ENCODE measurements around the gene LRRC7.

The LRRC7 gene

GRCh38 chr1:69592341-69592740 lies 24.6 kb downstream of the LRRC7 start:
- TF ChIP-seq TAF1 (IDR thresholded peaks at IDR 0.05; ENCODE audit: borderline replicate concordance, low read depth, low read length) (no peak), POLR2A (IDR thresholded peaks at IDR 0.05; ENCODE audit: low read depth, low read length) (no peak), POLR2AphosphoS5 (IDR thresholded peaks at IDR 0.05; ENCODE audit: low read depth, low read length) (no peak)
- FAIRE-seq (no peak), DNase-seq (ENCODE audit: insufficient read length) (no peak)

DNA sequence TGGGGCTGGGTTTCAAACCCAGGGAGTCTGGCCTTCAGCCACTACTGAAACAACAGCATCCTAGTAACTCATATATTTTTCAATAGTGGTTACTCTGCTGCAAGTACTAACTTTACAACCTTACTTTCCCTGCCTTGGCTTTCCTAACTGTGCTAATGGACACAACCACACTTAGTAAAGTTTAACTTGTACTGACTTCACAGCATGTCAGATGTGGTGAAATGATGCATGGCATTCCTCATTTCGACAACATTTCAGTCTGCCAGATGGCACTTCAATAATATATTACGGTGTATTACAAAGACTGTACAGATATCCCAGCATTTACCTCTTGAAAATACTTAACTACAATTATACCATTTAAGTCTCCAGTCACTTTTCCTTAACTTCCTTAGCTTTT lies 27.8 kb downstream of the LRRC7 start:
- FAIRE-seq (no peak), DNase-seq (ENCODE audit: insufficient read length) (no peak)
- TF ChIP-seq TAF1 (IDR thresholded peaks at IDR 0.05; ENCODE audit: borderline replicate concordance, low read depth, low read length) (no peak), POLR2AphosphoS5 (IDR thresholded peaks at IDR 0.05; ENCODE audit: low read depth, low read length) (no peak), POLR2A (IDR thresholded peaks at IDR 0.05; ENCODE audit: low read depth, low read length) (no peak)

GRCh38 chr1:69611316-69611715 lies 43.6 kb downstream of the LRRC7 start:
- DNase-seq (ENCODE audit: insufficient read length): no peak
- FAIRE-seq: no peak

DNA sequence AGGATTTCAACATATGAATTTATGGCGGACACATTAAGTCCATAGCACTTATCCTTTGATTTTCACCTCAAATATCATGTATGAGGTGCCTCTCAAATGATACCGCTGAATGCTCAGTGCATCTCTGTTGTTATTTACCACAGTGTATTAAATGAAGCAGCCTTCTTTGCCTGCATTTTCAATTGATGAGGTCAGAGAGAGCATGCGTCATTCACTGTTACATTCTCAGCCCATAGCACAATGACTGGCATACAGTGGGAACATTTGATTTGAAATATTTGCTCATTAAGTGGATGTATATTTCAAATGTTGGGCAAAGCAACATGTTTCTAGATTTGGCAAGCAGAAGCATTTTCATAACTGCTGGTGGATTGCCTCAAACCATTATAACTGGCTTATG lies 45.7 kb downstream of the LRRC7 start:
- no peak for DNase-seq (ENCODE audit: insufficient read length)
- FAIRE-seq: no peak
- TF ChIP-seq POLR2A (IDR thresholded peaks at IDR 0.05; ENCODE audit: low read depth, low read length): no peak
- no peak for TF ChIP-seq TAF1 (IDR thresholded peaks at IDR 0.05; ENCODE audit: borderline replicate concordance, low read depth, low read length)
- no peak for TF ChIP-seq POLR2AphosphoS5 (IDR thresholded peaks at IDR 0.05; ENCODE audit: low read depth, low read length)

More at GRCh38 chr1:69611316-69611715, 43.6 kb downstream of the LRRC7 start:
- TF ChIP-seq TAF1 (IDR thresholded peaks at IDR 0.05; ENCODE audit: borderline replicate concordance, low read depth, low read length): no peak
- TF ChIP-seq POLR2AphosphoS5 (IDR thresholded peaks at IDR 0.05; ENCODE audit: low read depth, low read length): no peak
- TF ChIP-seq POLR2A (IDR thresholded peaks at IDR 0.05; ENCODE audit: low read depth, low read length): no peak

GRCh38 chr1:69638673-69639072 lies 71.0 kb downstream of the LRRC7 start:
- no peak for FAIRE-seq
- TF ChIP-seq POLR2A (IDR thresholded peaks at IDR 0.05; ENCODE audit: low read depth, low read length) (no peak), POLR2AphosphoS5 (IDR thresholded peaks at IDR 0.05; ENCODE audit: low read depth, low read length) (no peak), TAF1 (IDR thresholded peaks at IDR 0.05; ENCODE audit: borderline replicate concordance, low read depth, low read length) (no peak)
- DNase-seq (ENCODE audit: insufficient read length): no peak

DNA sequence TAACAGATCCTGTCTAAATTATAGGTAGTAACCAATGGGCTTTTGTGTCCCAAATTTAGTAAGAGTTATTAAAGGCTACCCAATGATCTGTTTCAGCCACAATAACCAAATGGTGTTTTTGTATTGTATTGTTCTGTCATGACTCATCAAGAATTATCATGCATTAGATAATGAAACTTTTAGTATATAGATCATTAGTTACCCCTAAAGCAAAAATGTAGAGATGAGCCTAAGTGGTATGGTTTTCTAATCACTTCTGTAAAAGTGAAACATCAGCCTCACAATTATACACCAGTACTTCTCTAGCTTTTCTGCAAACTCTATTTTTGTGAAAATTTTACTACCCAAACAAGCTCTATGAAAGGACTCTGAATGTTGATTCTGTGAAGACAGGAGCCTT lies 71.4 kb downstream of the LRRC7 start:
- FAIRE-seq (no peak), DNase-seq (ENCODE audit: insufficient read length) (no peak)
- no peak for TF ChIP-seq TAF1 (IDR thresholded peaks at IDR 0.05; ENCODE audit: borderline replicate concordance, low read depth, low read length)
- no peak for TF ChIP-seq POLR2AphosphoS5 (IDR thresholded peaks at IDR 0.05; ENCODE audit: low read depth, low read length)
- TF ChIP-seq POLR2A (IDR thresholded peaks at IDR 0.05; ENCODE audit: low read depth, low read length): no peak

DNA sequence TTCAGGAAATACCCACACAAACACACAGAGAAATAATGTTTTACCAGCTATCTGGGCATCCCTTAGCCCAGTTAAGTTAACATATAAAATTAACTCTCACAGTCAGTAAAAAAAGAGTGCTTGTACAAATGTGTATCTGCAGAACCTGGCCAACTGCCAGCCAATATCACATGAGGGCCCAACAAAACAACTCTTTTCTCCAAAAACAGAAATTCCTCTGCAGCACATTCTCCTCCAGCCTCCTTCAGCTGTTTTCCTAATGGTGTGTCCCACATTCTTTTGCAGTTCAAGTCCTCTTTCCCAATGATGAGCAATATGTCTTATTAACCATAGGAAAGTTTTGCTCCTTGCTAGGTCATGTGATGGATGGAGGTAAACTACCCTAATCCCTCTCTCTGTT lies 75.5 kb downstream of the LRRC7 start:
- no peak for FAIRE-seq
- TF ChIP-seq POLR2AphosphoS5 (IDR thresholded peaks at IDR 0.05; ENCODE audit: low read depth, low read length) (no peak), POLR2A (IDR thresholded peaks at IDR 0.05; ENCODE audit: low read depth, low read length) (no peak), TAF1 (IDR thresholded peaks at IDR 0.05; ENCODE audit: borderline replicate concordance, low read depth, low read length) (no peak)

GRCh38 chr1:69645477-69645876 lies 77.8 kb downstream of the LRRC7 start:
- TF ChIP-seq POLR2AphosphoS5 (IDR thresholded peaks at IDR 0.05; ENCODE audit: low read depth, low read length) (no peak), POLR2A (IDR thresholded peaks at IDR 0.05; ENCODE audit: low read depth, low read length) (no peak), TAF1 (IDR thresholded peaks at IDR 0.05; ENCODE audit: borderline replicate concordance, low read depth, low read length) (no peak)
- DNase-seq (ENCODE audit: insufficient read length): no peak
- FAIRE-seq: no peak

More for the DNA sequence above, 75.5 kb downstream of the LRRC7 start:
- no peak for DNase-seq (ENCODE audit: insufficient read length)

DNA sequence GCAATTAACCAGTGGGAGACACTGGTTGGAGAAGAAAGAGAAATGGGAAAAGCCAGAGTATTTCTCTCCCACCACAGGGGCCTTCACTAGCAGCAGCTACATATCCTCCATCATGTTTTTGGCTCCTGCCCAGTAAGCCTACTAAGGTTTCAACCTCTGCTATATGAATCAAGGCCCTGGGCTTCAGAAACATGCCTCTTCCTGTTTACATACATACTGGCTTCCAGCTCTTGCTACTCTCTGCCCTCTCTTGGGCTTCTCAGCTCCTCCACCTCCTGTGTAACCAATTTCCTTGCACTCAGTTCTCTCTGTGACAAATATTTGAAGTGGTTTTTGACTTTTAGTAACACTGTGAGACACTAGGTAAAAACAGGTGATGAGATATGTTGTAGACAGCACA lies 80.8 kb downstream of the LRRC7 start:
- no peak for DNase-seq (ENCODE audit: insufficient read length)
- no peak for FAIRE-seq
- no peak for TF ChIP-seq POLR2A (IDR thresholded peaks at IDR 0.05; ENCODE audit: low read depth, low read length)
- no peak for TF ChIP-seq POLR2AphosphoS5 (IDR thresholded peaks at IDR 0.05; ENCODE audit: low read depth, low read length)
- TF ChIP-seq TAF1 (IDR thresholded peaks at IDR 0.05; ENCODE audit: borderline replicate concordance, low read depth, low read length): no peak

- DNase-seq (ENCODE audit: insufficient read length): no peak
- FAIRE-seq: no peak
- TF ChIP-seq TAF1 (IDR thresholded peaks at IDR 0.05; ENCODE audit: borderline replicate concordance, low read depth, low read length): no peak
- TF ChIP-seq POLR2AphosphoS5 (IDR thresholded peaks at IDR 0.05; ENCODE audit: low read depth, low read length): no peak
- no peak for TF ChIP-seq POLR2A (IDR thresholded peaks at IDR 0.05; ENCODE audit: low read depth, low read length)
These were observed 81.8 kb downstream of the LRRC7 start for GRCh38 chr1:69649383-69649990.

DNA sequence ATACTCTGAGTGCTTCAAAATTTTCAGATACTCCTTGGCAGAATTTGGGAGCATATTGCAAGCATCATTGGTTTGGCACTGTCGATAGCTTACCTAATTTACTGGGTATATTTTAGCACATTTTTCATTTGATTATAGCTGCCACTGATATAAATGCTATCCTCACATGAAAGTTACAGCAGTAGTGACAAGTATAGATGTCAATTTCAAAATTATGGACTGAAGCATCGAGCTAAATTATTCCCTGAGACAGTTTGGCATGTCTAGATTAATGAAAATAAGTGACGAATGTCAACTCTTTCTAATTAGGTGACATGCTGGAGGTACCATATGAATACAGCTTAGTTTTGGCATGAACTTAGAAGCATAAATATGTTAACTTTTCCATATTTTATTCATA lies 83.1 kb downstream of the LRRC7 start:
- DNase-seq (ENCODE audit: insufficient read length) (no peak), FAIRE-seq (no peak)
- no peak for TF ChIP-seq POLR2A (IDR thresholded peaks at IDR 0.05; ENCODE audit: low read depth, low read length)
- TF ChIP-seq TAF1 (IDR thresholded peaks at IDR 0.05; ENCODE audit: borderline replicate concordance, low read depth, low read length): no peak
- TF ChIP-seq POLR2AphosphoS5 (IDR thresholded peaks at IDR 0.05; ENCODE audit: low read depth, low read length): no peak

DNA sequence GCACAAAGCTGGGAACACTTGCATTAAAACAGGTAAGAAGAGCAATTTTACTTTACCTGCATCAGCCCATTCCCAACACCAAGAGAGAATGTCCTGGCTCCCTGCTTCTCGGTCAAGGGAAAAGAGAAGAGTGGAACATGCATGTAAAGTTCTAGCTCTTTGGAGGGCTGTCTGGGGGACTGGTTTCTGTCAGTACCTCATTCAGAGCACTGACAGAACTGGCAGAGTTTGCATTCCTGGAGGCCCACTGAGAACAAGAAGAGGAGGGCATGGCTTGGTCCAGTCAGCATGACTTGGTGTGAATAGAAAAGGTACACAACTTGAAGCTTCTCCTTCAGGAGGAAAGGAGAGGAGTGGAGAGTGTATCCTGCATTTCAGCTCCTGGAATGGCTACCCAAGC lies 83.9 kb downstream of the LRRC7 start:
- TF ChIP-seq POLR2A (IDR thresholded peaks at IDR 0.05; ENCODE audit: low read depth, low read length): no peak
- TF ChIP-seq POLR2AphosphoS5 (IDR thresholded peaks at IDR 0.05; ENCODE audit: low read depth, low read length): no peak
- TF ChIP-seq TAF1 (IDR thresholded peaks at IDR 0.05; ENCODE audit: borderline replicate concordance, low read depth, low read length): no peak
- DNase-seq (ENCODE audit: insufficient read length) (no peak), FAIRE-seq (no peak)

Data from GM12892 (cell line).